Spleen (tissue), 7 donors: ENCODE measurements around the gene TMEM63B.

Experiments used
- CTCF ChIP-seq, 11 experiments: fragments of 200-600 bp in 7 of 11; fragments of 450-650 bp in 4 of 11; sonication (generic) in 4 of 11; IDR thresholded peaks in 8 of 11; conservative IDR thresholded peaks in 3 of 11; 1 replicate in 7 of 11; 2 replicates in 4 of 11; pipeline versions ENCODE4 v1.4.0 to v1.8.0; 2016 to 2021; ENCODE audit warnings: antibody characterized with exemption in 11 of 11, inconsistent platforms in 4 of 11, mild to moderate bottlenecking in 1 of 11
- POLR2AphosphoS5 ChIP-seq, 3 donors: sonication (generic); formaldehyde crosslinking; IDR thresholded peaks; one replicate each; pipeline ENCODE4 v1.5.1; 2017; ENCODE audit warnings: antibody characterized with exemption in 3 of 3
- donor health status: DM: no; HTN: no; CAD: no; lungs with moderate emphysema.
- donor health status: DM: no; HTN: no; CAD: no.
- donor health status: DM: no; HTN: no; CAD: no.

GRCh38 chr6:44186635-44187025, 59.3 kb downstream of the TMEM63B start:
- no peak for TF ChIP-seq CTCF (IDR thresholded peaks at IDR 0.05 in 8 of 11, conservative IDR thresholded peaks at IDR 0.05 in 3 of 11)
- no peak for TF ChIP-seq POLR2AphosphoS5 (IDR thresholded peaks at IDR 0.05)
